GM12872 (cell line): ENCODE results near the gene HPCAL1.

Source experiments
- TF ChIP-seq, protein P1 (sequence below): IDR thresholded peaks from 3 replicates; pipeline ENCODE4 v1.5.1; 2011; ENCODE audit warnings: low read depth, mild to moderate bottlenecking, low read length, moderate library complexity; ENCODE audit not compliant: insufficient read depth

Gene HPCAL1

DNA sequence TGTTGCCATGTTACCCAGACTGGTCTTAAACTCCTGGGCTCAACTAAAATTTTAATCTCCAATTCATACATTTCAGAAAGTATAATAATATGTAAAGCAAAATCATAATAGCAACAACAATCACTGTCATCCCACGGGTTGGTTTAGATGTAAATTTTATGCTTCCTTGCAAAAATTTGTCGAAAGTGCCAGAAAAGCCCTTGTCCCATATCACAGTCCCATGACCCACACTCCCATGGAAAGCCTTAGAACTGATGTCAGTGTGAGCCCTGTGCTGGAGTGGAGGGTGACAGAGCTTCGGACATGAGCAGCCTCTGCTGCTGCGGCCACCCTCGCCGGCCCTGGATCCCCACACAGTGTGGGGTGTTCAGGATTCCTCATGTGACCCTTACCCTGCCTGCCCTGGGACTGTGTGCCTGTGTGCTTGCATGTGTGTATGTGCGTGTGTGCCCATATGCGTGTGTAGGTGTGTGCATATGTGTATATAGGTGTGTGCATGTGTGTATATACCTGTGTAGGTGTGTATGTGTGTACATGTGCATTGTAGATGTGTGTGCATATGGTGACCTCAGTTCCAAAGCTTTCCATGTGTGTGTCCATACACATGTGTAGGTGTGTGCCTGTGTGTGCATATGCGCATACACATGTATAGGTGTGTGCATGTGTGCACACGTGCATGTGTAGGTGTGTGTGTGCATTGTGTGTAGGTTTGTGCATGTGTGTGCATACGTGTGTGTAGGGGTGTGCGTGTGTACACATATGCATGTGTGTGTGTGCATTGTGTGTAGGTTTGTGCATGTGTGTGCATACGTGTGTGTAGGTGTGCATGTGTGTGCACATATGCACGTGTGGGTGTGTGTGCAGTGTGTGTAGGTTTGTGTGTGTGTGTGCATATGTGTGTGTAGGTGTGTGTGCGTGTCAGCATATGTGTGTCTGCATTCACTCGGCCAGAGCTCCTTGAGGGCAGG is 65.1 kb downstream of the HPCAL1 start:
- TF ChIP-seq, protein P1, sequence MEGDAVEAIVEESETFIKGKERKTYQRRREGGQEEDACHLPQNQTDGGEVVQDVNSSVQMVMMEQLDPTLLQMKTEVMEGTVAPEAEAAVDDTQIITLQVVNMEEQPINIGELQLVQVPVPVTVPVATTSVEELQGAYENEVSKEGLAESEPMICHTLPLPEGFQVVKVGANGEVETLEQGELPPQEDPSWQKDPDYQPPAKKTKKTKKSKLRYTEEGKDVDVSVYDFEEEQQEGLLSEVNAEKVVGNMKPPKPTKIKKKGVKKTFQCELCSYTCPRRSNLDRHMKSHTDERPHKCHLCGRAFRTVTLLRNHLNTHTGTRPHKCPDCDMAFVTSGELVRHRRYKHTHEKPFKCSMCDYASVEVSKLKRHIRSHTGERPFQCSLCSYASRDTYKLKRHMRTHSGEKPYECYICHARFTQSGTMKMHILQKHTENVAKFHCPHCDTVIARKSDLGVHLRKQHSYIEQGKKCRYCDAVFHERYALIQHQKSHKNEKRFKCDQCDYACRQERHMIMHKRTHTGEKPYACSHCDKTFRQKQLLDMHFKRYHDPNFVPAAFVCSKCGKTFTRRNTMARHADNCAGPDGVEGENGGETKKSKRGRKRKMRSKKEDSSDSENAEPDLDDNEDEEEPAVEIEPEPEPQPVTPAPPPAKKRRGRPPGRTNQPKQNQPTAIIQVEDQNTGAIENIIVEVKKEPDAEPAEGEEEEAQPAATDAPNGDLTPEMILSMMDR: no peak

DNA sequence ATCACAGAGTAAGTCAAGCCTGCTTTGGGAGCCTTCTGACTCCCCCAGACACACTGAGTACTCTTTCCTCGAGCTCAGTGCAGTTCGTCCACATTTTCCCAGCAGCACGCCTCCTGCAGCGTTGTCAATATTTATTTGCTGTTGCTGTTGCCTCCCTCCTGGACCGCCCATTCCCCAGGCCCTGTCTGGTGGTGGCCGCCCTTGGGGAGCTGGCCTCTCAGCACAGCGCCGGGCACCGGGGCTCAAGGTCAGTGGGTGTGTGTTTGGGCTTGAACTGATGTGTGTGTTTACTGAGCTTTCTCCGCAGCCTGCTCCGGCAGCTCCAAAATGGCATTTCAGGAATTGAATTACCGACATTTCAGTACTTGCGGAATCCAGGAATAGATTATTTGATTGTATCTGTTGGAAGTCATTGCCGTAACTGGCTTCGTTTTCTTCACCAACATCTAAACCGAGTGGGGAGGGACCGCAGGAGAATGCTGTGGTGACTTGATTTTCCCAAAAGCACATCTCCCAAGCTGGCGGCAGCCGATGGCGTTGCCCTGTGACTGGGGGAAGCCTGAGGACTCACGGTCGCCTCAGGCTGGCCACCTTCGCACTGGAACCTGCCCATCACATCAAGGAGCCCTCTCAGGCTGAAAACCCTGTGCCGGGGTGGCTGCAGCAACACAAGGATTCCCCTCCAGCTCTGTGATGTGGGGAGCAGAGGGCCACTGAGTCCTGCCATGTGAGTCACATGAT is 66.0 kb downstream of the HPCAL1 start:
- TF ChIP-seq, protein P1: no peak

DNA sequence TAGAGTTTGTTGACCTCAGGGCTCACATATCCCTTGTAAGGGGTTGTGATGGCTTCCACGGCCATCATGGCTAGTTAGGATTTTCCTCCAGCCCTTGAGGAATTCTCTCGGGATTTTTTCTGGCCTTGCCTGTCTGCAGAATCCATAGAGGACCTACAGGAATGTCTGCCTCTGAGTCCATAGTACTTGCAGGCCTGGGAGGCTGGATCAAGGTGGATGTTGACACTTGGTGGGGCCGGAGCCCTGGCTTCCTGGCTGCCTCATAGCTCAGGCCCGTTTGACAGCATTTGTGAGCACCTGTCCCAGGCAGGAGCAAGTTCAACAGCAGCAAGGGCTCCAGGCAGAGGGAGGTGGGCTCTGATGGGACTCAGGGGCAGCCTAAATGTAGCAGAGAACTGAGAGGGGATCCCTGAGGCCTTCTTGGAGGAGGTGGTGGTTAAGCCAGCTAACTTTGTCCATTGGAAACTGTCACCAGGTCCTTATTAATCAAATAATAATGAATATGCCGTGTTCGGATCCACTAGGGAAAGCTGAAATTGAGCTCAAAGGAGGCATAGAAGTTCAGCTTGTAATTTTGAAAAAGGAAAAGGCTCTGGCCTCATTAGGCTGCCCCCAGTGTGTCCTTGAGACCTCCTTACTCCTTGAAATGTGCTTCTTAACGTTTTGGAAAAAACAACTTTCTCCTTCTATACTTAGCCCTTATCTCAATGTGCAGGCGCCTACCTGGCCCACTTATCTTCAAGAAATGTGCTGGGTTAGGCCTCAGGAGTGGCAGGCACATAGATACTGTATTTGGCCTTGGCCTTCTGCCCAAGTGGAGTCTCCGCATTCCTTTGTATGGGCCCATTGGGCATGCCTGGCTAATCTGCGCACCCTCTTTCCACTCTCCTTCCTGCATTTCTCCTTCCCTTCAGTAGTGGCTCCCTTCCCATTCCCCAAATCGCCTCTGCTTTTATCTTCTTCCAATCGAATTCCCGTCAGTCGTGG is 66.9 kb downstream of the HPCAL1 start:
- TF ChIP-seq, protein P1: no peak

DNA sequence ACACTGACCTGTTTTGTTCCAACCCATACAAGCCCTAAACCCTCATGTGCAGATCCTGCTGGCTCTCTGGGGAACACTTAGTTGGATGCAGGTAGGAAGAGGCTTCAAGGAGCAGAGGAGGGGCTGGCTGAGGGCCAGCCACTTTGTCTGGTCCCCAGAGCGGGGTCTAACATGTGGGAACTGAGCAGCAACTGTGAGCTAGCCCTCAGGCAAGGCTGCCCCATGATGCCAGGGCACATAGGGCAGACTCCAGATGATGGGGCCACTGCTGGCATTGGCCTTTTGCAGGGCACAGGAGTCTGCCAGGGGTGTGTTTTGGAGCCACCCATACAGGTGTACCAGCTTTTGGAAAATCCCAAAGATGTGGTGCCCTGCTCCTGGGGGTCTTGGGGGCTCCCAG is 67.7 kb downstream of the HPCAL1 start:
- TF ChIP-seq, protein P1: no peak

DNA sequence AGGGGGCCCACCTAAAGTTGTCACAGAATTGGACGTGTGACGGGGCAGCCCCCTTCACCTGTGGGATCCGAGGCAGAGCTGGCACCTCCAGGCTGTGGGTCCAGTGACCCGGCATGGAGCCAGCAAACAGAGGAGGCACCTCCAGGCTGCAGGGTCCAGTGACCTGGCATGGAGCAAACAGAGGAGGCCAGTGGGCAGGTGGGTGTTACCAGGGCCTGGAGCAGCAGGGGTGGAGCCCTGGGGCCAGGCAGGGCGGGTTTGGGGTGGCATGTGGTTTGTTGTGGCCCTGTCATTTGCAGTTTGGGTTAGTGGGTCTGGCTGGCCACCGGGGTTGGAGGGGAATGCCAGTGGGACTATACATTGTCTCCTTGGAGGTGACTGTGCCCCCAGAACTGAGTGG is 68.2 kb downstream of the HPCAL1 start:
- TF ChIP-seq, protein P1: no peak

DNA sequence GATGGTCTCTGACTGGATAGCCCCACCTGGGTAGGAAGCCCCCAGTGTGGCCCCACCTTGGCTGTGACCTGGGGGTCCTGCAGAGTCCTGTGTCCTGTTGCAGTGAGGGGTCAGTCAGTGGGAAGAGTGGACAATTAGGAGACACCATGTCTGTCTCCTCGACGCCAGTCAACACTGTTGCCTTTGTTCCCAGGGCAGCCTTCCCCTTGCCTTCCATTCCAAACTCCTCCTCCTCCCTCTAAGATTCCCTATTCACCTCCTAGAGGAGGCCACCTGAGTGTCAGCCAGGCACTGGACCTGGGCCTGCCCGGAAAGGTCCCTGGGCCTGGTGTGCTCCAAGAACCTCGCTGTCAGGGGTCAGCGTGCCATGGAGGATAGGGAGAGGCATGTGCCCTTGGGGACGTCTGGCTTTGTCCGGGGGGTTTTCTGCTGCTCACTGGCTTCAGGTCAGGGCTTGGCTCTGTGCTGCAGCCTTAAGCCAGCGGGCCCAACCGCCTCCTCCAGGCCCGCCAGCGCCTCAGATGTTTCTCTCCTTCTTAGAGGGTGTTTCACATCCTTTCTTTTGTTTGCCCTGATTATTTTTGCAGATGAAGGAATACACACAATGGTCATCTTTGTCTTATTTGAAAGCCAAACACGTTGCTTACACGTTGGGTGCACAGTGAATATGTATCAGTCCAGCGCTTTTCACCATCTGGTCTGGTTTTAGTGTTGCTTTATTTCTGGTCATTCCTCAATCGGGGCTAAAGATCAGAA is 68.9 kb downstream of the HPCAL1 start:
- TF ChIP-seq, protein P1: no peak
